ENCODE results near the gene OR1D5.

Gene OR1D5

GRCh38 chr17:3027786-3028532 lies 35.4 kb downstream of the OR1D5 start:
- TF ChIP-seq BACH2 (CRISPR knock-in tag; IDR thresholded peaks at IDR 0.05; ENCODE audit: borderline replicate concordance): no peak
- TF ChIP-seq TSHZ2 (CRISPR knock-in tag; IDR thresholded peaks at IDR 0.05): no peak
- TF ChIP-seq, protein P1, sequence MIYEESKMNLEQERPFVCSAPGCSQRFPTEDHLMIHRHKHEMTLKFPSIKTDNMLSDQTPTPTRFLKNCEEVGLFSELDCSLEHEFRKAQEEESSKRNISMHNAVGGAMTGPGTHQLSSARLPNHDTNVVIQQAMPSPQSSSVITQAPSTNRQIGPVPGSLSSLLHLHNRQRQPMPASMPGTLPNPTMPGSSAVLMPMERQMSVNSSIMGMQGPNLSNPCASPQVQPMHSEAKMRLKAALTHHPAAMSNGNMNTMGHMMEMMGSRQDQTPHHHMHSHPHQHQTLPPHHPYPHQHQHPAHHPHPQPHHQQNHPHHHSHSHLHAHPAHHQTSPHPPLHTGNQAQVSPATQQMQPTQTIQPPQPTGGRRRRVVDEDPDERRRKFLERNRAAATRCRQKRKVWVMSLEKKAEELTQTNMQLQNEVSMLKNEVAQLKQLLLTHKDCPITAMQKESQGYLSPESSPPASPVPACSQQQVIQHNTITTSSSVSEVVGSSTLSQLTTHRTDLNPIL (CRISPR knock-in tag; IDR thresholded peaks at IDR 0.05; ENCODE audit: low read depth): no peak
- TF ChIP-seq, protein P2, sequence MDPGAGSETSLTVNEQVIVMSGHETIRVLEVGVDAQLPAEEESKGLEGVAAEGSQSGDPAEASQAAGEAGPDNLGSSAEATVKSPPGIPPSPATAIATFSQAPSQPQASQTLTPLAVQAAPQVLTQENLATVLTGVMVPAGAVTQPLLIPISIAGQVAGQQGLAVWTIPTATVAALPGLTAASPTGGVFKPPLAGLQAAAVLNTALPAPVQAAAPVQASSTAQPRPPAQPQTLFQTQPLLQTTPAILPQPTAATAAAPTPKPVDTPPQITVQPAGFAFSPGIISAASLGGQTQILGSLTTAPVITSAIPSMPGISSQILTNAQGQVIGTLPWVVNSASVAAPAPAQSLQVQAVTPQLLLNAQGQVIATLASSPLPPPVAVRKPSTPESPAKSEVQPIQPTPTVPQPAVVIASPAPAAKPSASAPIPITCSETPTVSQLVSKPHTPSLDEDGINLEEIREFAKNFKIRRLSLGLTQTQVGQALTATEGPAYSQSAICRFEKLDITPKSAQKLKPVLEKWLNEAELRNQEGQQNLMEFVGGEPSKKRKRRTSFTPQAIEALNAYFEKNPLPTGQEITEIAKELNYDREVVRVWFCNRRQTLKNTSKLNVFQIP (CRISPR knock-in tag; IDR thresholded peaks at IDR 0.05; ENCODE audit: borderline replicate concordance, low read depth): no peak
- no peak for TF ChIP-seq ARNTL (CRISPR knock-in tag; IDR thresholded peaks at IDR 0.05; ENCODE audit: borderline replicate concordance, low read depth)
- TF ChIP-seq, protein P3, sequence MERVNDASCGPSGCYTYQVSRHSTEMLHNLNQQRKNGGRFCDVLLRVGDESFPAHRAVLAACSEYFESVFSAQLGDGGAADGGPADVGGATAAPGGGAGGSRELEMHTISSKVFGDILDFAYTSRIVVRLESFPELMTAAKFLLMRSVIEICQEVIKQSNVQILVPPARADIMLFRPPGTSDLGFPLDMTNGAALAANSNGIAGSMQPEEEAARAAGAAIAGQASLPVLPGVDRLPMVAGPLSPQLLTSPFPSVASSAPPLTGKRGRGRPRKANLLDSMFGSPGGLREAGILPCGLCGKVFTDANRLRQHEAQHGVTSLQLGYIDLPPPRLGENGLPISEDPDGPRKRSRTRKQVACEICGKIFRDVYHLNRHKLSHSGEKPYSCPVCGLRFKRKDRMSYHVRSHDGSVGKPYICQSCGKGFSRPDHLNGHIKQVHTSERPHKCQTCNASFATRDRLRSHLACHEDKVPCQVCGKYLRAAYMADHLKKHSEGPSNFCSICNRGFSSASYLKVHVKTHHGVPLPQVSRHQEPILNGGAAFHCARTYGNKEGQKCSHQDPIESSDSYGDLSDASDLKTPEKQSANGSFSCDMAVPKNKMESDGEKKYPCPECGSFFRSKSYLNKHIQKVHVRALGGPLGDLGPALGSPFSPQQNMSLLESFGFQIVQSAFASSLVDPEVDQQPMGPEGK (CRISPR knock-in tag; IDR thresholded peaks at IDR 0.05; ENCODE audit: borderline replicate concordance): no peak
- no peak for TF ChIP-seq OSR1 (CRISPR knock-in tag; IDR thresholded peaks at IDR 0.05)
- no peak for TF ChIP-seq GLIS3 (CRISPR knock-in tag; IDR thresholded peaks at IDR 0.05)
- TF ChIP-seq ISL1 (CRISPR knock-in tag; IDR thresholded peaks at IDR 0.05): no peak
- no peak for ATAC-seq

DNA sequence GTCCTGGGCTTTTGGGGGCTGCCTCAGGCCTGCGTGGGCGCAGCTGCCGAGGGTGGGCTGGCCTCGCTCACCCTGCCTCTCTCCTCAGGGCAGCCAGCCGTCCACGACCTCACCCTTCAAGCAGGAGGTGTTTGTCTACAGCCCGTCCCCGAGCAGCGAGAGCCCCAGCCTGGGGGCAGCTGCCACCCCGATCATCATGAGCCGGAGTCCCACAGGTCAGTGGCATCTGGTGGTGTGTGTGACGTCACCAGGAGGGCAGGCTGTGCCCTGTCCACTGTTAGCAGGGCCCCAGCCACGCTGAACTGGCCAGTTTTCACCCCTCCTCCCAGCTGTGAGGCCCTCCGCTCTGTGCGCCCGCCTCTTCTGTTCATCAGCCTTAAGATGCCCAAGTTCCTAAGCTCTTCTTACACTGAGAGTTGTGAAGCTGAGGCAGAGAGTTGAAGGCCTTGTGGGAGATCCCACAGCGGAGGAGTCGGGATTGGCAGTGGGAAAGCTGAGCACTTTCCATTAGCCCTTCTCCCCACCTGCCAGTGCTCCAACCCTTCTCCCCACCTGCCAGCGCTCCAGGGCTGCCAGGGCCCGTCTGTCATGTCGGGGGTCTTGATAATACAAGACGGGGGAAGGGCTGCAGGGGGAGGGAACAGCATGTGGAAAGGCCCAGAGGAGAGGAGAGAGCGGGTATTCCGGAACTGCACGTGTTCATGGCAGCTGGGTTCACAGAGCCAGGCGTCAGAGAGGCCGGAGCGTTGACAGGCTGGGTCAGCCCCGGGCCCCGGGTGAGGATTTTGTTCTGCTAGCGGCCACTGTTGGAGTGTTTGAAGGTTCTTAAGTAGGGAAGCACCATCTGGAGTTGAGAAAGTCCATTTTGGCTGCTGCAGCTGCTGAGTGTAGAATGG lies 36.3 kb downstream of the OR1D5 start:
- no peak for ATAC-seq
- TF ChIP-seq SNAI2 (CRISPR knock-in tag; IDR thresholded peaks at IDR 0.05): no peak
- TF ChIP-seq OSR1 (CRISPR knock-in tag; IDR thresholded peaks at IDR 0.05): no peak
- no peak for TF ChIP-seq ESRRG (CRISPR knock-in tag; IDR thresholded peaks at IDR 0.05)
- no peak for TF ChIP-seq GLIS3 (CRISPR knock-in tag; IDR thresholded peaks at IDR 0.05)
- TF ChIP-seq, protein P1 (CRISPR knock-in tag; IDR thresholded peaks at IDR 0.05; ENCODE audit: low read depth): no peak
- TF ChIP-seq TCF4 (CRISPR knock-in tag; IDR thresholded peaks at IDR 0.05; ENCODE audit: borderline replicate concordance): no peak
- TF ChIP-seq, protein P2 (CRISPR knock-in tag; IDR thresholded peaks at IDR 0.05; ENCODE audit: borderline replicate concordance, low read depth): no peak
- TF ChIP-seq RARB (CRISPR knock-in tag; IDR thresholded peaks at IDR 0.05): no peak
- TF ChIP-seq, protein P4, sequence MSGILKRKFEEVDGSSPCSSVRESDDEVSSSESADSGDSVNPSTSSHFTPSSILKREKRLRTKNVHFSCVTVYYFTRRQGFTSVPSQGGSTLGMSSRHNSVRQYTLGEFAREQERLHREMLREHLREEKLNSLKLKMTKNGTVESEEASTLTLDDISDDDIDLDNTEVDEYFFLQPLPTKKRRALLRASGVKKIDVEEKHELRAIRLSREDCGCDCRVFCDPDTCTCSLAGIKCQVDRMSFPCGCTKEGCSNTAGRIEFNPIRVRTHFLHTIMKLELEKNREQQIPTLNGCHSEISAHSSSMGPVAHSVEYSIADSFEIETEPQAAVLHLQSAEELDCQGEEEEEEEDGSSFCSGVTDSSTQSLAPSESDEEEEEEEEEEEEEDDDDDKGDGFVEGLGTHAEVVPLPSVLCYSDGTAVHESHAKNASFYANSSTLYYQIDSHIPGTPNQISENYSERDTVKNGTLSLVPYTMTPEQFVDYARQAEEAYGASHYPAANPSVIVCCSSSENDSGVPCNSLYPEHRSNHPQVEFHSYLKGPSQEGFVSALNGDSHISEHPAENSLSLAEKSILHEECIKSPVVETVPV (CRISPR knock-in tag; IDR thresholded peaks at IDR 0.05): no peak
- TF ChIP-seq ZNF70 (CRISPR knock-in tag; IDR thresholded peaks at IDR 0.05): no peak
- TF ChIP-seq ISL1 (CRISPR knock-in tag; IDR thresholded peaks at IDR 0.05): no peak
- TF ChIP-seq TSHZ2 (CRISPR knock-in tag; IDR thresholded peaks at IDR 0.05): no peak
- no peak for TF ChIP-seq TOX (CRISPR knock-in tag; IDR thresholded peaks at IDR 0.05; ENCODE audit: borderline replicate concordance)
- TF ChIP-seq ARNTL (CRISPR knock-in tag; IDR thresholded peaks at IDR 0.05; ENCODE audit: borderline replicate concordance, low read depth): no peak
- TF ChIP-seq ZNF565 (CRISPR knock-in tag; conservative IDR thresholded peaks at IDR 0.05; ENCODE audit: low read depth): no peak
- no peak for TF ChIP-seq CSDC2 (CRISPR knock-in tag; IDR thresholded peaks at IDR 0.05)
- no peak for TF ChIP-seq ZC3H10 (CRISPR knock-in tag; IDR thresholded peaks at IDR 0.05)
- no peak for TF ChIP-seq BACH2 (CRISPR knock-in tag; IDR thresholded peaks at IDR 0.05; ENCODE audit: borderline replicate concordance)
- no peak for TF ChIP-seq ZFP3 (CRISPR knock-in tag; IDR thresholded peaks at IDR 0.05)

Data from SK-N-SH treated with all-trans-retinoic acid at 6 μM for 48 hours (cell line).